Measurements from ENCODE around the gene CCDC70.
A peak's percentile ranks its signal among the peaks of the same experiment; 100 is the strongest.

The CCDC70 gene

GRCh38 chr13:51892657-51893056 lies 30.9 kb downstream of the CCDC70 start:
- FAIRE-seq, result no peak
- DNase-seq (ENCODE audit: insufficient read length, low spot score), result no peak
- no peak for TF ChIP-seq CTCF (IDR thresholded peaks at IDR 0.05; ENCODE audit: insufficient read depth, missing control alignments)

- no peak for FAIRE-seq
- DNase-seq (ENCODE audit: insufficient read length, low spot score), result no peak
- no peak for TF ChIP-seq CTCF (IDR thresholded peaks at IDR 0.05; ENCODE audit: insufficient read depth, missing control alignments)
These were observed 32.5 kb downstream of the CCDC70 start for GRCh38 chr13:51894239-51894638.

- TF ChIP-seq CTCF (IDR thresholded peaks at IDR 0.05; ENCODE audit: insufficient read depth, missing control alignments), result peak; percentile 76
- DNase-seq (ENCODE audit: insufficient read length, low spot score), result peak; percentile 38
- FAIRE-seq, result no peak
These were observed 34.4 kb downstream of the CCDC70 start for GRCh38 chr13:51895906-51896888.

GRCh38 chr13:51900471-51900870 lies 38.7 kb downstream of the CCDC70 start:
- DNase-seq (ENCODE audit: insufficient read length, low spot score), result no peak
- TF ChIP-seq CTCF (IDR thresholded peaks at IDR 0.05; ENCODE audit: insufficient read depth, missing control alignments), result no peak
- no peak for FAIRE-seq

- TF ChIP-seq CTCF (IDR thresholded peaks at IDR 0.05; ENCODE audit: insufficient read depth, missing control alignments), result no peak
- no peak for FAIRE-seq
- DNase-seq (ENCODE audit: insufficient read length, low spot score), result no peak
These were observed 41.0 kb downstream of the CCDC70 start for GRCh38 chr13:51902776-51903175.

GRCh38 chr13:51905787-51906186 lies 44.0 kb downstream of the CCDC70 start:
- FAIRE-seq (no peak), DNase-seq (ENCODE audit: insufficient read length, low spot score) (no peak)
- no peak for TF ChIP-seq CTCF (IDR thresholded peaks at IDR 0.05; ENCODE audit: insufficient read depth, missing control alignments)

- DNase-seq (ENCODE audit: insufficient read length, low spot score), result no peak
- FAIRE-seq, result no peak
- TF ChIP-seq CTCF (IDR thresholded peaks at IDR 0.05; ENCODE audit: insufficient read depth, missing control alignments), result no peak
These were observed 44.8 kb downstream of the CCDC70 start for GRCh38 chr13:51906581-51906980.

Measured in D721Med (cell line).